WTC11 (cell line): ENCODE measurements around the gene CAND2. TPM values are rescaled to one million over a fixed set of nuclear protein-coding genes. Genes with fewer than 3 reads are reported as not detected.

Experiments used
- ATAC-seq: fragments of 200-7000 bp; cut with Tn5 transposase; 2 replicates; pipeline ENCODE4 v1.10.0; 2021; ENCODE audit warnings: mild to moderate bottlenecking, moderate library complexity
- CTCF ChIA-PET: fragments of 300-600 bp; sonication (Branson Sonifier 250); formaldehyde crosslinking; loops from one replicate; lab custom pipeline; 2021; ENCODE audit warnings: antibody characterized with exemption; lab: Charles Lee
- POLR2A ChIA-PET: fragments of 350-600 bp; sonication (Branson Sonifier 250); formaldehyde crosslinking; loops from one replicate; lab custom pipeline; 2021; ENCODE audit warnings: antibody characterized with exemption; lab: Charles Lee
- DNase-seq: peaks from one replicate; pipeline ENCODE4 v3.0.0; 2021; ENCODE audit warnings: low spot score
- H3K27ac Mint-ChIP-seq: 2 replicates; pipeline ENCODE4 v1.8.0; 2021; ENCODE audit warnings: mixed read lengths
- H3K27me3 Mint-ChIP-seq: 2 replicates; pipeline ENCODE4 v1.8.0; 2021; ENCODE audit warnings: low read depth, mild to moderate bottlenecking, moderate library complexity, mixed read lengths
- H3K36me3 Mint-ChIP-seq: 2 replicates; pipeline ENCODE4 v1.8.0; 2021; ENCODE audit warnings: mixed read lengths
- H3K4me1 Mint-ChIP-seq: 2 replicates; pipeline ENCODE4 v1.8.0; 2022; ENCODE audit warnings: mixed read lengths
- H3K4me3 Mint-ChIP-seq: 2 replicates; pipeline ENCODE4 v1.8.0; 2021; ENCODE audit warnings: mild to moderate bottlenecking, moderate library complexity, mixed read lengths
- H3K9me3 Mint-ChIP-seq: 2 replicates; pipeline ENCODE4 v1.8.0; 2021; ENCODE audit warnings: mixed read lengths
- AR ChIP-seq: fragments of 250-450 bp; sonication (Bioruptor Pico); IDR thresholded peaks from 2 replicates; pipeline ENCODE4 v1.9.0; 2021; ENCODE audit warnings: mild to moderate bottlenecking
- CREM ChIP-seq: sonication (generic); formaldehyde crosslinking; IDR thresholded peaks from 2 replicates; pipeline ENCODE4 v1.8.1; 2022; ENCODE audit warnings: mild to moderate bottlenecking, missing genetic modification reagents, moderate library complexity
- EMX1 ChIP-seq: fragments of 250-450 bp; sonication (Bioruptor Pico); IDR thresholded peaks from 2 replicates; pipeline ENCODE4 v1.8.0; 2021; ENCODE audit warnings: mild to moderate bottlenecking
- ETV6 ChIP-seq: sonication (generic); formaldehyde crosslinking; IDR thresholded peaks from 2 replicates; pipeline ENCODE4 v1.8.1; 2022; ENCODE audit warnings: mild to moderate bottlenecking, missing genetic modification reagents
- IRF2 ChIP-seq: sonication (generic); formaldehyde crosslinking; IDR thresholded peaks from 2 replicates; pipeline ENCODE4 v1.8.0; 2022; ENCODE audit warnings: low read depth, missing genetic modification reagents, borderline replicate concordance
- KAT7 ChIP-seq: sonication (generic); formaldehyde crosslinking; IDR thresholded peaks from 2 replicates; pipeline ENCODE4 v1.8.1; 2023; ENCODE audit warnings: missing genetic modification reagents, mild to moderate bottlenecking, borderline replicate concordance
- MYBL2 ChIP-seq: sonication (generic); formaldehyde crosslinking; IDR thresholded peaks from 2 replicates; pipeline ENCODE4 v1.8.1; 2023; ENCODE audit warnings: mild to moderate bottlenecking, moderate library complexity, missing genetic modification reagents
- NFE2L1 ChIP-seq: sonication (generic); formaldehyde crosslinking; IDR thresholded peaks from 2 replicates; pipeline ENCODE4 v1.8.1; 2023; ENCODE audit warnings: missing genetic modification reagents
- NFYB ChIP-seq: sonication (generic); formaldehyde crosslinking; conservative IDR thresholded peaks from 2 replicates; pipeline ENCODE4 v1.8.0; 2022; ENCODE audit warnings: low read depth, missing genetic modification reagents
- NR3C1 ChIP-seq: sonication (generic); formaldehyde crosslinking; conservative IDR thresholded peaks from 2 replicates; pipeline ENCODE4 v1.8.1; 2023; ENCODE audit warnings: low read depth, mild to moderate bottlenecking, missing genetic modification reagents
- RORB ChIP-seq: fragments of 250-450 bp; sonication (Bioruptor Pico); IDR thresholded peaks from 2 replicates; pipeline ENCODE4 v1.9.0; 2021; ENCODE audit warnings: mild to moderate bottlenecking
- SMAD3 ChIP-seq: sonication (generic); formaldehyde crosslinking; IDR thresholded peaks from 2 replicates; pipeline ENCODE4 v1.8.0; 2022; ENCODE audit warnings: missing genetic modification reagents, mild to moderate bottlenecking, borderline replicate concordance
- SP1 ChIP-seq: sonication (generic); formaldehyde crosslinking; conservative IDR thresholded peaks from 2 replicates; pipeline ENCODE4 v1.8.1; 2022; ENCODE audit warnings: missing genetic modification reagents
- TCF7 ChIP-seq: sonication (generic); formaldehyde crosslinking; IDR thresholded peaks from 2 replicates; pipeline ENCODE4 v1.8.0; 2022; ENCODE audit warnings: mild to moderate bottlenecking, low read depth, missing genetic modification reagents, moderate library complexity
- TEAD4 ChIP-seq: sonication (generic); formaldehyde crosslinking; IDR thresholded peaks from 2 replicates; pipeline ENCODE4 v1.8.0; 2022; ENCODE audit warnings: mild to moderate bottlenecking, missing genetic modification reagents
- TP53 ChIP-seq: sonication (generic); formaldehyde crosslinking; IDR thresholded peaks from 2 replicates; pipeline ENCODE4 v1.8.1; 2023; ENCODE audit warnings: mild to moderate bottlenecking, missing genetic modification reagents
- ZBTB21 ChIP-seq: sonication (generic); formaldehyde crosslinking; IDR thresholded peaks from 2 replicates; pipeline ENCODE4 v1.8.1; 2023; ENCODE audit warnings: mild to moderate bottlenecking, missing genetic modification reagents, borderline replicate concordance
- ZBTB43 ChIP-seq: sonication (generic); formaldehyde crosslinking; IDR thresholded peaks from 2 replicates; pipeline ENCODE4 v1.8.1; 2023; ENCODE audit warnings: mild to moderate bottlenecking, missing genetic modification reagents
- ZNF219 ChIP-seq: sonication (generic); formaldehyde crosslinking; IDR thresholded peaks from 2 replicates; pipeline ENCODE4 v1.8.0; 2023; ENCODE audit warnings: missing genetic modification reagents, mild to moderate bottlenecking, borderline replicate concordance
- ZNF317 ChIP-seq: sonication (generic); formaldehyde crosslinking; IDR thresholded peaks from 2 replicates; pipeline ENCODE4 v1.8.1; 2023; ENCODE audit warnings: low read depth, mild to moderate bottlenecking, moderate library complexity, missing genetic modification reagents, borderline replicate concordance
- ZNF416 ChIP-seq: fragments of 250-450 bp; sonication (Bioruptor Pico); IDR thresholded peaks from 2 replicates; pipeline ENCODE4 v1.9.0; 2021; ENCODE audit warnings: mild to moderate bottlenecking, inconsistent platforms
- ZNF423 ChIP-seq: fragments of 250-450 bp; sonication (Bioruptor Pico); IDR thresholded peaks from 2 replicates; pipeline ENCODE4 v2.1.2; 2022; ENCODE audit warnings: mild to moderate bottlenecking, moderate library complexity
- ZNF512 ChIP-seq: sonication (generic); formaldehyde crosslinking; IDR thresholded peaks from 2 replicates; pipeline ENCODE4 v1.8.1; 2022; ENCODE audit warnings: missing genetic modification reagents, borderline replicate concordance
- total RNA-seq: library from RNA; stranded (reverse); gene quantifications from 3 replicates; pipeline ENCODE4 v1.2.3, GENCODE V29; 2021
- TF ChIP-seq, protein P1 (sequence below): fragments of 250-450 bp; sonication (Bioruptor Pico); IDR thresholded peaks from 2 replicates; pipeline ENCODE4 v1.9.0; 2021; ENCODE audit warnings: mild to moderate bottlenecking, borderline replicate concordance
- TF ChIP-seq, protein P2 (sequence below): fragments of 250-450 bp; sonication (Bioruptor Pico); conservative IDR thresholded peaks from 2 replicates; pipeline ENCODE4 v1.9.0; 2021; ENCODE audit warnings: mild to moderate bottlenecking

Gene CAND2
- total RNA-seq, 1 experiment from 2014 or later, result 15.4 TPM

DNA sequence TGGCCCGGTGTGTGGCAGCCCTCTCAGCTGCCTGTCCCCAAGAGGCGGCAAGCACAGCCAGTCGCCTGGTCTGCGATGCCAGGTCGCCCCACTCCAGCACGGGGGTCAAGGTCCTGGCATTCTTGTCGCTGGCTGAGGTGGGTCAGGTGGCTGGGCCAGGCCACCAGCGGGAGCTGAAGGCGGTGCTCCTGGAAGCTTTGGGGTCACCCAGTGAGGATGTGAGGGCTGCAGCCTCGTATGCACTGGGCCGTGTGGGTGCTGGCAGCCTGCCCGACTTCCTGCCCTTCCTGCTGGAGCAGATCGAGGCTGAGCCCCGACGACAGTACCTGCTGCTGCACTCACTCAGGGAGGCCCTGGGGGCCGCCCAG lies 20.8 kb downstream of the CAND2 start:
- no peaks in the 10 kb centered on the region for H3K9me3 Mint-ChIP-seq
- H3K4me1 Mint-ChIP-seq, result peaks cover 8% of the 10 kb centered on the region
- no peak for DNase-seq
- no peak for TF ChIP-seq ZNF423 (CRISPR knock-in tag)
- no peak for TF ChIP-seq MYBL2
- no peak for TF ChIP-seq NR3C1
- TF ChIP-seq ZNF416 (CRISPR knock-in tag), result no peak
- no peak for TF ChIP-seq RORB (CRISPR knock-in tag)
- no peak for TF ChIP-seq SP1
- TF ChIP-seq ZNF512 (CRISPR knock-in tag), result no peak
- no peak for TF ChIP-seq ETV6 (CRISPR knock-in tag)
- TF ChIP-seq ZBTB43 (CRISPR knock-in tag), result no peak
- no peak for TF ChIP-seq ZNF317
- TF ChIP-seq TCF7 (CRISPR knock-in tag), result no peak
- no peak for TF ChIP-seq NFYB (CRISPR knock-in tag)
- no peak for TF ChIP-seq TP53 (CRISPR knock-in tag)
- no peak for TF ChIP-seq CREM (CRISPR knock-in tag)
- no peak for TF ChIP-seq KAT7 (CRISPR knock-in tag)
- TF ChIP-seq, all 79 proteins: peak for 0
- no peak for ATAC-seq
- Mint-ChIP-seq H3K36me3 (no peaks in the 10 kb centered on the region), H3K27me3 (no peaks in the 10 kb centered on the region), H3K4me3 (no peak overlapping the region), H3K27ac (no peak overlapping the region)
- POLR2A ChIA-PET, result no interaction called here
- CTCF ChIA-PET, result interaction anchor here (1.2 kb wide), 1 partner anchor 13 kb away, joined by 3 read pairs; no protein-coding TSS in a partner anchor

DNA sequence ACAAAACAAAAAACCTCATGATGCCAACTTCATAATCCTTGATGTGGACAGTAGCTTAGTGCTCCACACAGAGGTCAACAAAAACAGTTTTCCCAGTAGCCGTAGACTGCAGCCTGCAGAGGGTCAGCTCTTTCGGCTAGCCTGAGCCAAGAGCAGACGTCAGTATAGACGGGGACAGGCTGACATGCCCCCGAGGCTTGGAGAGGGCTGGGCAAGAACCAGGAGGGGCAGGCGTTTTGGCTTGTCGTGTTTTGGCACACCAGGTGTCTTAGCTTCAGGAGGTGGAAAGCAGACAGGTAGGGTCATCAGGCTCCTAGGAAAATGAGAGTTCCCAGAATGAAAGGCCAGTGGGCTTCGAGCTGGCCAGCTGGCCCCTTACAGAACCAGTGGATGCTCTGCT lies 21.8 kb downstream of the CAND2 start:
- Mint-ChIP-seq H3K9me3 (no peaks in the 10 kb centered on the region), H3K36me3 (no peaks in the 10 kb centered on the region), H3K27me3 (no peaks in the 10 kb centered on the region), H3K27ac (no peak overlapping the region), H3K4me3 (no peak overlapping the region), H3K4me1 (peaks cover 8% of the 10 kb centered on the region)
- ChIA-PET CTCF (interaction anchor here (1.1 to 1.8 kb wide), 4 partner anchors 8 to 23 kb away, joined by 3 to 6 read pairs (median 4); partner anchors contain the start of gene RPL32), POLR2A (no interaction called here)
- DNase-seq (no peak), ATAC-seq (no peak)
- TF ChIP-seq AR, result no peak
- no peak for TF ChIP-seq ZNF423 (CRISPR knock-in tag)
- no peak for TF ChIP-seq IRF2 (CRISPR knock-in tag)
- TF ChIP-seq TCF7 (CRISPR knock-in tag), result no peak
- TF ChIP-seq SP1, result no peak
- no peak for TF ChIP-seq ZBTB21 (CRISPR knock-in tag)
- TF ChIP-seq ZNF219 (CRISPR knock-in tag), result no peak
- no peak for TF ChIP-seq TEAD4 (CRISPR knock-in tag)
- TF ChIP-seq, protein P1, sequence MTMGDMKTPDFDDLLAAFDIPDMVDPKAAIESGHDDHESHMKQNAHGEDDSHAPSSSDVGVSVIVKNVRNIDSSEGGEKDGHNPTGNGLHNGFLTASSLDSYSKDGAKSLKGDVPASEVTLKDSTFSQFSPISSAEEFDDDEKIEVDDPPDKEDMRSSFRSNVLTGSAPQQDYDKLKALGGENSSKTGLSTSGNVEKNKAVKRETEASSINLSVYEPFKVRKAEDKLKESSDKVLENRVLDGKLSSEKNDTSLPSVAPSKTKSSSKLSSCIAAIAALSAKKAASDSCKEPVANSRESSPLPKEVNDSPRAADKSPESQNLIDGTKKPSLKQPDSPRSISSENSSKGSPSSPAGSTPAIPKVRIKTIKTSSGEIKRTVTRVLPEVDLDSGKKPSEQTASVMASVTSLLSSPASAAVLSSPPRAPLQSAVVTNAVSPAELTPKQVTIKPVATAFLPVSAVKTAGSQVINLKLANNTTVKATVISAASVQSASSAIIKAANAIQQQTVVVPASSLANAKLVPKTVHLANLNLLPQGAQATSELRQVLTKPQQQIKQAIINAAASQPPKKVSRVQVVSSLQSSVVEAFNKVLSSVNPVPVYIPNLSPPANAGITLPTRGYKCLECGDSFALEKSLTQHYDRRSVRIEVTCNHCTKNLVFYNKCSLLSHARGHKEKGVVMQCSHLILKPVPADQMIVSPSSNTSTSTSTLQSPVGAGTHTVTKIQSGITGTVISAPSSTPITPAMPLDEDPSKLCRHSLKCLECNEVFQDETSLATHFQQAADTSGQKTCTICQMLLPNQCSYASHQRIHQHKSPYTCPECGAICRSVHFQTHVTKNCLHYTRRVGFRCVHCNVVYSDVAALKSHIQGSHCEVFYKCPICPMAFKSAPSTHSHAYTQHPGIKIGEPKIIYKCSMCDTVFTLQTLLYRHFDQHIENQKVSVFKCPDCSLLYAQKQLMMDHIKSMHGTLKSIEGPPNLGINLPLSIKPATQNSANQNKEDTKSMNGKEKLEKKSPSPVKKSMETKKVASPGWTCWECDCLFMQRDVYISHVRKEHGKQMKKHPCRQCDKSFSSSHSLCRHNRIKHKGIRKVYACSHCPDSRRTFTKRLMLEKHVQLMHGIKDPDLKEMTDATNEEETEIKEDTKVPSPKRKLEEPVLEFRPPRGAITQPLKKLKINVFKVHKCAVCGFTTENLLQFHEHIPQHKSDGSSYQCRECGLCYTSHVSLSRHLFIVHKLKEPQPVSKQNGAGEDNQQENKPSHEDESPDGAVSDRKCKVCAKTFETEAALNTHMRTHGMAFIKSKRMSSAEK, result no peak
- TF ChIP-seq ZNF317, result no peak
- no peak for TF ChIP-seq EMX1
- TF ChIP-seq, protein P2, sequence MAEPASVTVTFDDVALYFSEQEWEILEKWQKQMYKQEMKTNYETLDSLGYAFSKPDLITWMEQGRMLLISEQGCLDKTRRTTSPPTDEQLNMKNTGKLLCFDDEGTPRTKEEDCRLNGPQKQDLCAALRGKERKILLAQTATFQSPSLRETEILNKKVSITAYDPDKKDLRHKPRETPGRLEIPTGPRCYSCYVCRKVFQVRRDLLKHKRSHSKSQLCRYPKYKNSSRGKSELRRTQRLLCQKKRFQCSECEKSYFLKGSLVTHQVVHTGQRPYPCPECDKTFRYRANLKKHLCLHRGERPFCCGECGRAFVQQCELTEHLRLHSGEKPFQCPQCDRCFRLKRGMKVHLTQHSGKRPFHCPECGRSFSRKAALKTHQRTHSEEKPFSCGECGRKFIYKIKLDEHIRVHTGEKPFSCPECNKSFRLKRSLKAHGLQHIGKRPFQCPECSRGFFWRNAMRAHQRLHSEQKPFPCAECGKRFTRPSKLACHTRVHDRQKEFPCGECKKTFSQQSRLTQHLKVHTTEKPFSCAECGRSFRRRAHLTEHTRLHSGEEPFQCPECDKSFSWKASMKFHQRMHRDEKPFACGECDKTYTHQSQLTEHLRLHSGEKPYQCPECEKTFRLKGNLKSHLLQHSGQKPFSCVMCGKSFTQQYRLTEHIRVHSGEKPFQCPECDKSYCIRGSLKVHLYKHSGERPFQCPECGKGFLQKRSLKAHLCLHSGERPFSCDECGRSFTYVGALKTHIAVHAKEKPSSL (CRISPR knock-in tag), result no peak
- TF ChIP-seq SMAD3 (CRISPR knock-in tag), result no peak
- TF ChIP-seq NFE2L1 (CRISPR knock-in tag), result no peak
